HG03039 (cell line): ENCODE data around the gene LIME1.

Experiments
- ATAC-seq: cut with Tn5 transposase; IDR thresholded peaks from one replicate; pipeline ENCODE4 v1.9.1; 2021; ENCODE audit warnings: mild to moderate bottlenecking, moderate library complexity; ENCODE audit not compliant: unreplicated experiment

The LIME1 gene

DNA sequence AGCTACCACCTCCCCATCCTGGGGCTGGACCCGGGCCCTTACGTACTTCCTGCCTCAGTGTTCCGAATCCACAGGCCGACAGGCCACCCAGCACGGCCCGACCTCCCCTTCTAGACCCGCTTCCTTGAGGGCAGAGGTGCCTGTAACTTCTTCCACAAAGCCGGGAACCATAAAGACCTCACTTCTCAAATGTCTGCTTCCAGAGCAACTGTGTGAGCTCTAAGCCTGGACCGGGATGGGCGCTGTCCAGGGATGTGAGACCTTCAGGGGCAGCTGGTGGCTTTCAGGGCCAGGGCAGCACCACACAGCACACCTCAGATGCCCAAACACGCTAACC lies 12.4 kb downstream of the LIME1 start:
- ATAC-seq, result no peak

- no peak for ATAC-seq
These were observed 13.4 kb downstream of the LIME1 start for GRCh38 chr20:63749597-63750508.

DNA sequence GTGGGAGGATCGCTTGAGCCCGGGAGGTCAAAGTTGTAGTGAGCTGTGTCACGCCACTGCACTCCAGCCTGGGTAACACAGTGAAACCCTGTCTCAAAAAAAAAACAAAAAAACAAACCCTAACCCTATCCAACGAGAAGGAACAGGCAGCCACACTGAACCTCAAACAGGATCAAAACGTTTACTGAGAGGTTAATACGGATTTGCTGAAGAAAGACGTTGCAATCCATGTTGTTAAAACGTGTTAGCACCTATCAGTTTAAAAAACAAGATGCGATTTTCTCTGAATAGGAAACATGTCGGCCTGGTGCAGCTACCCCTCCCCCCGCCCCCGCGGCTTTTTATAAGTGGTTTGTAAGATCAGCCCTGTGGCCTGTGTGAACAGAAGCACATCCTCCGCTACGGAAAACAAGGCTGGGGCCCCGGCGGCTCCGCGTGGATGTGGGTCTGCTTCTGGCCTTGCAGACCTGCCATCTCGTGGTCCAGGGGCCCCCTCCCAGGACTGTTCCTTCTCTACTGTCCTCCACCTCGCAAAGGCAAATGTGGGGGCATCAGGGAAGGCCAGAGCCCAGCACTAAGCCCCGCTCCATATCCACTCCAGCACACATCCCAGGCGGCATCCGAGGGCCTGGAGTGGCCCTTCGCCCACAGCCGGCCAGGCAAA lies 14.5 kb downstream of the LIME1 start:
- ATAC-seq, result no peak

DNA sequence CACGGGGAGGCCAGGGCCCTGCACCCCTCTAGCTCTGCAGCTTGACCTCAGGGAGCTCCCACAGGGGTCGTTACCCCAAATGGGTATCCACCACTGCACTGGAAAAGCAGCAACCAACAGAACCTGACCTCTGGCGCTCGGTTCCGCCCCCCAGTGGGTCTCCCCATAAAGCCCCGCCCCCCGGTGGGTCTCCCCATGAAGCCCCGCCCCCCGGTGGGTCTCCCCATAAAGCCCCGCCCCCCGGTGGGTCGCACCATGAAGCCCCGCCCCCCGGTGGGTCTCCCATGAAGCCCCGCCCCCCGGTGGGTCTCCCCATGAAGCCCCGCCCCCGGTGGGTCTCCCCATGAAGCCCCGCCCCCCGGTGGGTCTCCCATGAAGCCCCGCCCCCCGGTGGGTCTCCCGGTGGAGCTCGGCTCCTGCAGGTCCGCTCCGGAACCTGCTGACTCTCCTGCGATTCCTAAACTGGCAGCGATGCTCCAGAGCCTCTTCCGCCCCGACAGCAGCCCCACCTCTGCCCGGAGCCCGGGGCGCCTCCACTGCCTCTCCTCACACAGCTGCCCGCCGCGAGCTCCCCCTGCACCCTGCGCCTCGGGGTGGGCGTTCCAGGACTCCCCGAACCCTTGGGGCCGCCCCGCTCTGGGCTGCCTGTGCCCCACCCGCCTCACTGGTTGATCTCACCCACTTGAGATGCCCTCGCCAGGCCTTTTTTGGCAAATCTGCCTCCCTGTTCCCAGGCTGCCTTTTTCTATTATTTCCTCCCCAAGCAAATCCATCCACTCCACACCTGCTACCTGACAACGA lies 15.2 kb downstream of the LIME1 start:
- no peak for ATAC-seq

DNA sequence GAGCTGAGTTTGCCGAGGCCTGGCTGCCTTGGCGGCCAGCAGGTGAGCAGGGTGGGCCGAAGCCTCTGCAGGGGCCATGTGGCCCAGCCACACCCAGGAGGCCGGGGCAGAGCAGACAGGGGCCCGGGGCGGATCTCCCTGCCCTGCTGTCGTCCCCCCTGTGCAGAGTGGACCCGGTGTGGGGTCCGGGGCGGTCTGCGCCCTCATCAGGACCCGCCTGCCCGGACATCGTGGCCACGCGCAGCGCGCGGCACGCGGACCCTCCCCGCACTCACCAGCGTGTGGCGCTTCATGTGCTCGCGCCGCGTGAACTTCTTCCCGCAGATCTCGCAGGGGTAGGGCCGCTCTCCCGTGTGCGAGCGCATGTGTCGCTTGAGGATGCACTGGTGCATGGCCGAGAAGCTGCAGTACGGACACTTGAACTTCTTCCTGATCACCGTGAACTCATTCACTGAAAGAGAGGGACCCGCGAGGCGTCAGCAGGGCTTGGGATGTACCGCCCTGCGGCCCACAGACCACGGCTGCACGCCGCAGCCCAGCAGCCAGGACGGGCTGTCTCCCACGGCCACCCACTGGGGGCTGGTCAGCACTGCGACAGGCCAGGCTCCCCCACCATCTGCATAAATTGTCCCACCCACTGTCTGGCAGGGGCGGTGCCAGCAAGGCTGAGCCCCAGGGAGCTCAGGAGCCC lies 16.1 kb downstream of the LIME1 start:
- no peak for ATAC-seq

DNA sequence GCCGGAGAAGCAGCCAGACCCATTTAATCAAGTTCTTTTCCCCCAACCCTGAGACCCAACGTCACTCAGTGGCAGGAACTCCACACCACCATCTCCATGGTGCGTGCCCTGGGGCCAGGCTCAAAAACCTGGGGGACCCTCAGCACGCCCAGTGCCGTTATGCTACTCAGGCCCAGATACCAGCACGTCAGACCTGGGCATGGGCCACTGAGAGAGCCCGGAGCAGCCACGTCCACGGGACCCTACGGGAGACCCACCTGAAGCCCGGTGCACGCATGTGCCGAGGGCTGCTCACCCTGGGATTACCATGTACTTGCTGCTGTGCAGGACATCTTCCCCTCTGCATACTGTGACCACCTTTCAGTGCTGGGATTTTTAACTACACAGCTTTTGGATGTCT lies 16.9 kb downstream of the LIME1 start:
- ATAC-seq, result no peak

- ATAC-seq, result no peak
These were observed 17.5 kb downstream of the LIME1 start for GRCh38 chr20:63754008-63754407.

GRCh38 chr20:63755933-63756647 lies 19.6 kb downstream of the LIME1 start:
- ATAC-seq, result no peak

DNA sequence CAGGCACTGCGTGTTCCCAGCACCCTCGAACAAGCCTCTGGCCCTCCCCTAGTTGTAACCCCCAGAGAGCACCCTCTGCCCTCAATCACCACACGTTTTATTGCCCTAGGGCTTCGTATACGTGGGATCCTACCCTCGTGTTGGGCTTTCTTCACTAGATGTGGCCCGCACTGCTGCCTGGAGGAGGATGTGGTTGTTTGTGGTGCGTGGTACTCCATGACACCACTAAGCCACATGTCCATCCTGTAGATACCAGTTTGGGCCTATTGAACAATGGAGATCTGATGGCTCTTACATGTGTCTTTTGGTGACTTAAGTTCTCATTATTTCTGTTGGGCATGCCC lies 20.2 kb downstream of the LIME1 start:
- ATAC-seq, result no peak

DNA sequence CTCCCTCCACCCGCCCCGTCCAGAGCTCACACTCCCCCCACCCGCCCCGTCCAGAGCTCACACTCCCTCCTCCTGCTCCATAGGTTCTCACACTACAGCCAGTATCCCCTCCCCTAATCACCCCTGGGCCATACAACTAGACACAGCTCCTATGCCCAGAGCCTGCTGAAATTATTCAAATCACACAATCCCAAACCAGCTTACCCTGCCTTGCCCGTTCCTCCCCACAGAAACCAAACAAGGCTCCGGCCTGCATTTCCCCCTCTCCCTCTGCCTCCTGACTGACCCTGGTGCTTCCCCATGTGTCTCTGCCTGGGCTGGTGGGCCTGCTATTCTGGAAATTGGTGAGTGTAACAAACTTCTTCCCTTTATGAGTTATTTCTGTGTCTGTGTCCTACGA lies 21.7 kb downstream of the LIME1 start:
- no peak for ATAC-seq

- ATAC-seq, result no peak
These were observed 23.0 kb downstream of the LIME1 start for GRCh38 chr20:63759377-63759901.

DNA sequence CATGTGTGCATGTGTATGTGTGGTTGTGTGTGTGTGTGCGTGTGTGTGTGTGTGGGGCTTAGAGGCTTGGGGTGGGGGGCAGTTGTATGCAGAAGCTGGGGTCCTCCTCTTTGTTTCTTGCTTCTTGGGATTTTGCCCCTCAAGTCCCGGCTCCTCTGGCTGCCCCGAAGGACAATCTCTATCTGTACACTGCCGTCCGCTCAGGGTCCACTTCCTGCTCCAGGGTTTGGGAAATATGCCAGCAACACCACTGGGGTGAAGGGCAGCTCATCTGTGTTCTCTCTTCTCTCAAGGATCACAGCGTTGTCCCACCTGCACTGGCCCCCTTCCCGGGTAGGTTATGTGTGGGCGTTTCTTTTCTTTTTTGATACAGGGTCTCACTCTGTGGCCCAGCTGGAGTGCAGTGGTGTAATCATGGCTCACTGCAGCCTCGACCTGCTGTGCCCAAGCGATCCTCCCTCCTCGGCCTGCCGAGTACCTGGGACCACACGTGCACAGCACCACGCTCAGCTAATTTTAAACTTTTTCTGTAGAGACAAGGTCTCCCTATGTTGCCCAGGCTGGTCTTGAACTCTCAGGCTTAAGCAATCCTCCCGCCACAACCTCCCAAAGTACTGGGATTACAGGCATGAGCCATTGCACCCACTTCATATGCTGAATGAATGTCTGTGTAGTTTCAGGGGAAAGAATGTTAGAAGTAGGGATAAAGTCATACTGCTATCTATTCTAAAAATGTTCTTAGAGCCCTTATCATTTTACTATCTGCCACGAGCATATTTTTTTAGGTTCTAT lies 28.8 kb downstream of the LIME1 start:
- no peak for ATAC-seq

DNA sequence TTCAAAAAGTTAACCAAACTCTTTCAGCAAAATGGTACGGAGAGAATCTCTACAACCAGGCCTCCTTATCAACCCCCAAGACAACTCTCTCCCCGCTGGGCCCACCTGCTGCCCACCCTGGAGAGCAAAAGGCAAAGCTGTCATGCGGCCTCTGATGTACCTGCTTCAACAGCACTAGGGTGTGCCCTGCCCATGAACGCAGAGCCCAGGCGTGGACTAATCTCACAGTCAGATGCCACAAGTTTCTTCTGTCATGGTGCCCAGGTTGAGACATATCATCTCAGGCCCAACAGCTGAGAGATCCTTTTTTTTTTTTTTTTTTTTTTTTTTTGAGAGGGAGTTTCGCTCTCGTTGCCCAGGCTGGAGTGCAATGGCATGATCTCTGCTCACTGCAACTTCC lies 29.4 kb downstream of the LIME1 start:
- no peak for ATAC-seq

DNA sequence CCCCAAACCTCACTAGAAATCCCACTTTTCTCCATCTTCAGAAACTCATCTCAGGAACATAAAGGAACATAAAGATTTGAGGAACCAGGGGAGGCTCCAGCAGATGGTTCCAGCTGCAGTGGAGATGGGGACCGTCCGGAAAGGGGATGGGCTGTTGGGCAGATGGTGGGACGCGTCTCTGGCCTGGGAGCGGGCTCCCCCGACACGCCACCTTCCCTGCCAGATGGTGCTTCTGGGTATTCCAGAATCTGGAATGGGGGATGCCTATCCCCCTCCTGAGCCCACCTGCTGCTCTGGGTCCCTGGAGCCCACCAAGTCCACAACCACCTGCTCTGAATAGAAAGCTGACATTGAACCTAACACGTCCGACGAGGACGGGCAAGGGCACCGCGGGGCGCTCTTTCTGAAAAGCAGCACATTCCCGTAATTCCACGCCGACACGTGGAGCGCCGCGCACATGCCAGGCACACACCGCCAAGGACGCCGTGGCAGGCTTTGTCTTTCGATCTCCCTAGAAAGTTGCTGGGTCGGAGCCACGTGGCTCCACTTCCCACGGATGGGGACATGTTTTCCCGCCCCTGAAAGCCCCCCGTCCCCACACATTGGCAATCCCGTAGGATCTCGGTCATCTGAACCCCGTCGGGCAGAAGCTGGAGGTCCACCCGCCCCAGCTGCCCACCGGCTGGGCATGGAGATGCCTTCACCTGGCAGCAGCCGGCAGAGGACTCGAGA lies 30.4 kb downstream of the LIME1 start:
- no peak for ATAC-seq

GRCh38 chr20:63767456-63767855 lies 31.0 kb downstream of the LIME1 start:
- no peak for ATAC-seq

DNA sequence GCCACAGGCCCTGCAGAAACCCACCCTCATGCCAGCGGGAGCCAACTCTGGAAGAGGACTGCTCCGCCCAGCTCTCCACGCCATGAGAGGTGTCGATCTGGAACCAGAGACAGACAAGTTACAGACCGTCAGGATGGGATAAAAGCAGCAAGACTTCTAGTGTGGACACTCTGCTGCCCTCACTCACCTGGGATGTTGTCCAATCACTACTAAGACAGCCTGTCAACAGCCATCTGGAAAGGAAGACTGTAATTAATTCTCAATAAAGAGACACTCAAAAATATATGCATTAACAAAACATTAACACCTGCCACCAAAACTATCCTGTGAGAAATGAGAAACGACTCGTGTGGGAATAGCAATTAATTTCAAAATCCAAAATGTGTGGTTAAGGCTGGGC lies 31.4 kb downstream of the LIME1 start:
- ATAC-seq, result no peak

GRCh38 chr20:63768591-63769515 lies 32.4 kb downstream of the LIME1 start:
- ATAC-seq, result no peak
